ENCODE results near the gene RBM15.

Gene RBM15

DNA sequence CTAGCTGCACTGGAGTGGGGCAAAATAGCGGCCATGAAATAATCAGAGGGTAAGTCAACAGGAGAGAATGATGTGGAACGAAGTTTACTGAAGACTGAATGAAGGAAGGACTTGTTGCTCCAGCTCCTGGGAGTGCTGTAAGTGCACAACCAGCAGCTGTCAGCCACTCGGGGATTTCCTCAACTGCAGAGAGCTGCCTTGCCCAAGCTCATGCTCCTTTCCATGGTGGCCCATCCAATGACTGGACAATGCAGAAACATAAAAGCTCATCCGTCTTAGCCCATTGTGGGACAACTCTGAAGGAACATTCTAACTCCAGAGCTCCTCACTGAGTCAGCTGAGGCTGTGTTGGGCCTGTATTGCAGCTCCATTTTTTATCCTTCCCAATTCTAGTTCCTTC is 21.1 kb upstream of the RBM15 start:
- DNase-seq: no peak

DNA sequence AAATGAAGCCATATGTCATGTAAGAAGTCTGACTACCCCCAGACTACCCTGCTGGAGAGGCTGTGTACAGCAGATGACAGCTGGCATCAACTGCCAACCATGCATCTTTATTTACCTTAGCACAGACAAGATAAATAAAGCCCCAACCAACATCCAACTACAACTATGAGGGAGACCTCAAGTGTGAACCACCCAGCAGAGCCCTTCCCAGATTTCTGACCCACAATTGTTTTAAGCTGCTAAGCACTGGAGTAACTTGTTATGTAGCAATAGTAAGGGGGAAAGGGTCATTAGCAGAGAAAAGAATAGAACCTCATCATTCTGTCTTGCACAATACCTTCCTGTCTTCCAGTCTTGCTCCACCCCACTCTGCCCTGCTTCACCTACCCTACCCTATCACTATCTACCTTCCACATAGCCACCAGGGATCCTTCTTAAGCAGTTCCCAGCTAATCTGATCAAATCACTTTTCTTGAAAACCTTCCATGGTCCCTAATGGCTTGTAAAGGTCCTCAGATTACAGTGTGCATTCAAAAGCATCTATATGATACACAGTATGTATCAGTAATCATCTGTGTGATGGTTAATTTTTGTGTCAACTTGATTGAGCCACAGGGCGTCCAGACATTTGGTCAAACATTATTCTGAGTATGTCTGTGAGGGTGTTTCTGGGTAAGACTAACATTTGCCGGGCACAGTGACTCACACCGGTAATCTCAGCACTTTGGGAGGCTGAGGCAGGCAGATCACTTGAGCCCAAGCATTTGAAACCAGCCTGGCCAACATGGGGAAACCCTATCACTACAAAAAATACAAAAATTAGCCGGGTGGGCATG is 19.6 kb upstream of the RBM15 start:
- DNase-seq: no peak

DNA sequence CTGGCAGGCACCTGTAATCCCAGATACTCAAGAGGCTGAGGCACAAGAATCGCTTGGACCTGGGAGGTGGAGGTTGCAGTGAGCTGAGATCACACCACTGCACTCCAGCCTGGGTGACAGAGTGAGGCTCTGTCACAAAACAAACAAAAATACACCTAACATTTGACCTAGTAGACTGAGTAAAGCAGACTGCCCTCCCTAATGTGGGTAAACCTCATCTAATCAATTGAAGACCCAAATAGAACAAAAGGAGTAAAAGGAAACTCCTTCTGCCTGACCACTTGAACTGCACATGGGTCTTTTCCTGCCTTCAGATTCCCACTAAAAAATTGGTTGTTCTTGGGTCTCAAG is 19.0 kb upstream of the RBM15 start:
- DNase-seq: no peak

DNA sequence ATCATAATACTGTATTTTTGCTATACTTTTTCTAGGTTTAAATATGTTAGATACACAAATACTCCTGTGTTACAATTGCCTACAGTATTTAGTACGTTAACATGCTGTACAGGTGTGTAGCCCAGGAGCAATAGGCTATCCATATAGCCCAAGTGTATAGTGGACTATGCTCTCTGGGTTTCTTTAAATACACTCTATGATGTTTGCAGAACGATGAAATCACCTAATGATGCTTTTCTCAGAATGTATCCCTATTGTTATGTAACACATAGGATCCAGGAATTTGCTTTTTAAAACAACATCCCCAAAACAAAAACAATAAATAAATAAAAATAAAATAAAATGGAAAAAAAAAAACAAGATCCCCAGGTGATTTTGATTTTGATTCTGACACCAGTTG is 18.1 kb upstream of the RBM15 start:
- no peak for DNase-seq

DNA sequence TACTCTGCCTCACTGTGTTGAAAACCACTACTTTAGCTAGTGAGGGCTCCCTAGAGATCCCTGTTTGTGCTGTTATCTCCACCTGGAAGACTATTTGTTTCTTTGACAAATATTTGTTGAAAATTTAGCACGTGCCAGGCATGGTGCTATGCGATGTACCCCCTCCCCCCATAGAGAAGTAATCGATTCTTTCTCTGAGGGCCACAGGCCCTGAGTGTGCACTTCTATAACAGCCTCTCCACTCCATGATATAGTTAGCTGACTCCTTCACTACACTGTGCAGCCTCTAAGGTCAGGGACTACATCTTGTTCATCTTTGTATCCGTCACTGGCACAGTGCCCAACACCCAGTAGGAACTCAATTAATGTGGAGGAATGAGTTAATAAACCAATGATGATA is 17.3 kb upstream of the RBM15 start:
- DNase-seq: no peak

DNA sequence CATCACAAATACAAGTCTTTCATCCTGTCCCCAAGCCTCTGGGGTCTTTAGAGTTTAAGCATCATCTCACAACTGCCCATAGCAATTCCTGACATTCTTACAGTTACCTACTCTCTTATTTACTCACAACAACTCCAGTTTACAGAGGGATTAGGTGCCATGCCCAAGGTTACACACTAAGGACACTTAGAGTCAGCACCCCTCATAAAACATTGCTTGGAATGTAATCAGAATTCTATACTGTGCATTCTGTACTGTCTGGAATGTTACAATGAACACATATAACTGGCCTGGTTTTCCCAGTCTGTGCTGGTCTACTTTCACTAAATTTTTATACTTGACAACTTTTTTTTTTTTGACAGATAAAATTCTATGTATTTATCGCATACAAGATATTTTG is 14.5 kb upstream of the RBM15 start:
- no peak for DNase-seq

DNA sequence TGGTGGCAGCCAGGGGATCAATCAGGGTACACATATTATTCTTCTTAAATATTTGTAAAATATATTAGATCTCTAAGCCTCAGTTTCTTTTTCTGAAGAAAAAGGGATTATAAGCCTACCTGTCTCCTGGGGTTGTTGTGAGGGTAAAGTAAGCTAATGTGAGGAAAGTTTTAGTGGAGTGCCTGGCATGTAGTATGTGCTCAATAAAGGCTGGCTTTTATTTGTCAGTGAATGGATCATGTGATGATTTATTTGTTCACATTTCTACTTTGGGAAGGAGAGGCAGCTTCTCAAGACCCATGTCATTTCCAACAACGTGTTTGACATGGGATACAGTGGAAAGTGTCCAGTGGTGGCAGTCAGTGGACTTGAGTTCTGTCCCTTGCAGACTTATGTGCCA is 12.4 kb upstream of the RBM15 start:
- DNase-seq: no peak

DNA sequence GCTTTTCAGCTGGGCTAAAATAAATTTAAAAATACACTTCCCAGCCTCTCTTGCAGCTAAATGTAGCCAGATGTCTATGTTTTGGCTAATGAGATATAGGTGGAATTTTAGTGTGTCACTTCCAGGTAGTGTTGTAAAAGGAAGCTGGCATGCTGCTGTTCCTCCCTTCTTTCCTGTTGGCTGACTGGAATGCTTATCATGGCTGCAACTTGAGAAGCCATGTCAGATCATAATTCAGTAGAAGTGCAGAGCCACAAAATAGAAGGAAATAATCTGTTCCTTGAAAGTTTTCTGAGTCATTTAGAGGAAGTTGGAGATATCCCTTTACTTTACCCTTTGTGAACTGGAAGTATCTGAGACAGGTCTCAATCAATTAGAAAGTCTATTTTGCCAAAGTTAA is 10.9 kb upstream of the RBM15 start:
- DNase-seq: no peak

DNA sequence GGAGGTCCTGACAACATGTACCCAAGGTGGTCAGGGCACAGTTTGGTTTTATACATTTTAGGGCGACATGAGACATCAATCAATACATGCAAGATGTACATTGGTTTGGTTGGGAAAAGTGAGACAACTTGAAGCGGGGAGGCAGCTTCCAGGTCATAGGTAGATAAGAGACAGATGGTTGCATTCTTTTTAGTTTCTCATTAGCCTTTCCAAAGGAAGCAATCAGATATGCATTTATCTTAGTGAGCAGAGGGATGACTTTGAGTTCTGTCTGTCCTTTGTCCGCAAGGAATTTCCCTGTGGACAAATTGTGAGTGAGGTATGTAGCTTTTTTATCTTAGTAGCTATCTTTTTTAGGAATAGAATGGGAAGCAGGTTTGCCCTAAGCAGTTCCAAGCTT is 10.5 kb upstream of the RBM15 start:
- no peak for DNase-seq

DNA sequence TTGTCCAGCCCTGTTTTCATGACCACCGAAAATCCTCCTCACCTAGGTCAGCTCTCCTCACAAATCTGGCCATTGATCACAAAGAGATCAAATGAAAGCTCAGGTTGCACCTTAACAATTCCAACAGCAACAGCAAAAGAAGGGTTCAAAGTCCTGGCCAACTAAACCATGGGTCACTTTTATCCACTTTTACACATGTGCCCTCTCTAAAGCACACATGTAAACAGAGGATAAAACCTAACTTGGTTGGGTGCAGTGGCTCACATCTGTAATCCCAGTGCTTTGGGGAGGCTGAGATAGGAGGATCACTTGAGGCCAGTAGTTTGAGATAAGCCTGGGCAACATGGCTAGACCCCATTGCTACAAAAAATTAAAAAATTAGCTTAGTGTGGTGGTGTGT is 3.9 kb upstream of the RBM15 start:
- DNase-seq: no peak

DNA sequence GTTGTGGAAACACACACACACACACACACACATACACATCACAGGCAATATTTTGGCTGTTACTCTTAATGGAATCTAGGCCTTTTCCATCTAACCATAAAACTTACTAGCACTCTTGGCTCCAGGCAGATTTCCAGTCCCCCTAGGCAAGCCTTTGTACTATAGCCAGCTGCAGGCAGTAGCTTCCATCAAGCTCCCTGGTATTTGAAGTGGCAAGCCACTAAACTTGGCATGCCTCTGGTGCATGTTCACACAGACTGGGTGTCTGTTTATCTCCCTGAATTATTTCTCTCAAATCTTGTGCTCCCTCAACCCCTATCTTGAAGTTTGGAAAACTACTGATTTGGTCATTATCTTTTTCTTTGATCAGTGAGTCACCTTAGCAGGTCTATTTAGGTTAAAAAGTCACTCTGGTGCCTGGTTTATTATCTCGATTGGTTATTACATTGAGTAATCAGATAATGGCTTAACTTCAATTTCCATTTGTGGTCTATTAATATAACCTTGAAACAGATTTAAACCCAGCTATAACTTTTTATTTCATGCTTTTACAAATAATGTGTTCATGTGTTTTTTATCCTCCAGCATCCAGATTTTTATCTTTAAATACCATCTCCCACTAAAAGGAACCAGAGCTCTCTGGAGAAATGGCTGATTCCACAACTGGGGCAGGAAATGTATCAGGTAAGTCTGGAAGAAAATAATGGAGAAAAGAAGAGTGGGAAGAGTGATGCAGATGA is 2.7 kb upstream of the RBM15 start:
- no peak for DNase-seq

DNA sequence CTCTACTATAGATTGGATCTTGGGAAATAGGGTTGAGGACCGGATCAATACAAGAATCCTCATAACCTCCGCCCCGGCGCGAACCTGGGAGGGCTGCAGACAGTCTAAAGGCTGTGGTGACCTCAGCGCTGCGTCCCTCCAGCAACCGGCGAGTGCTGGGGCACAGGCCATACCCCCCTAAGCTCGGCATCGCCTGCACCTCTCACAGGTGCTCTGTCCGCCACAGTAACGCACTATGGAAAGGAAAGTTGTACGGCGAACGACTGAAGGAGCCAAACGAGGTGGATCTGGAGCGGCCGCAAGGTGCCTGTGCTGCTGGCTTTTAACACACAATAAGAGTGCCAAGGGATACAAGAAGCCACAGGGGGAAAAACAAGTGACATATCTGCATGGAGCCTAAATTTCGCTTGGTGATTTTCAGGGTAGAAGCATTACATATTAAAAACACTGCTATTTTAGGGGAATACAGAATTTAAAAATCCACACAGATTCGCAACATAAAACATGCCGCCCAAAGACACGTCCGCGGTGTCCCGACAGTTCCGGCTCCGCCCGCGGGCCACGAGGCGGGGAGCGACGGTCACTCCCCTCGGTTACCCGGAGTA is 1.4 kb upstream of the RBM15 start:
- no peak for DNase-seq

DNA sequence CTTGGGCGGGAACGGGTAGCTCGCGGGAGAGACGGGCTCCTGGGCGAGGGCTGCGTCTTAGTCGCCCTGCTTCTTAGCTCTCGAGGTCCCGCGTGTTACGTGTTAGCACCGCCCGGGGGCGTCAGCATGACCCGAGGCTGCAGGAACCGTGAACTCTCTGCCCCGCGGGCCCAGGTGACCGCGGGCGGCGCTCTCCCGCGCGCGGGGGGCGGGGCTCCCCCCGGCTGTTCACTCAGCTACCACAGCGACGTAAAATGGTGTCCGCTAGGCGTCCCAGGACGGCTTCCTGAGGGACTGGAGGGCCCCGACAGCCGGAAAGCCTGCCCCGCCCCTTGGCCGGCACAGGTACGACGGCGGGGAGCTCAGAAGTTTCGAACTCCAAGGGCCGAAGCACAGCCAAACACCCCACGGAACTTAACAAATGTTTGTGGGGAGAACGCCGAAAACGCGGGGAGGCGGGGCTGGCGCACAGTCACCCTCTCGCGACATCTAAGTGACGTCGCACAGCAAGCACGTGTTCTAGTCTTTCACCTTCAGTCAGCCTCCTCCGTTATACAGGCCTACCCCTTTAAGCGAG is 780 bp upstream of the RBM15 start:
- DNase-seq: peak; percentile 100

DNA sequence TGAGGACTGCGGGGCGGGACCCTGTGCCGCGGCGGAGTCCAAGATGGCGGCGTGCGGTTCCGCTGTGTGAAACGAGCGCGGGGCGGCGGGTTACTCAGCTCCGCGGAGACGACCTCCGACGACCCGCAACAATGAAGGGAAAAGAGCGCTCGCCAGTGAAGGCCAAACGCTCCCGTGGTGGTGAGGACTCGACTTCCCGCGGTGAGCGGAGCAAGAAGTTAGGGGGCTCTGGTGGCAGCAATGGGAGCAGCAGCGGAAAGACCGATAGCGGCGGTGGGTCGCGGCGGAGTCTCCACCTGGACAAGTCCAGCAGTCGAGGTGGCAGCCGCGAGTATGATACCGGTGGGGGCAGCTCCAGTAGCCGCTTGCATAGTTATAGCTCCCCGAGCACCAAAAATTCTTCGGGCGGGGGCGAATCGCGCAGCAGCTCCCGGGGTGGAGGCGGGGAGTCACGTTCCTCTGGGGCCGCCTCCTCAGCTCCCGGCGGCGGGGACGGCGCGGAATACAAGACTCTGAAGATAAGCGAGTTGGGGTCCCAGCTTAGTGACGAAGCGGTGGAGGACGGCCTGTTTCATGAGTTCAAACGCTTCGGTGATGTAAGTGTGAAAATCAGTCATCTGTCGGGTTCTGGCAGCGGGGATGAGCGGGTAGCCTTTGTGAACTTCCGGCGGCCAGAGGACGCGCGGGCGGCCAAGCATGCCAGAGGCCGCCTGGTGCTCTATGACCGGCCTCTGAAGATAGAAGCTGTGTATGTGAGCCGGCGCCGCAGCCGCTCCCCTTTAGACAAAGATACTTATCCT is 430 bp downstream of the RBM15 start:
- peak; percentile 96 for DNase-seq

DNA sequence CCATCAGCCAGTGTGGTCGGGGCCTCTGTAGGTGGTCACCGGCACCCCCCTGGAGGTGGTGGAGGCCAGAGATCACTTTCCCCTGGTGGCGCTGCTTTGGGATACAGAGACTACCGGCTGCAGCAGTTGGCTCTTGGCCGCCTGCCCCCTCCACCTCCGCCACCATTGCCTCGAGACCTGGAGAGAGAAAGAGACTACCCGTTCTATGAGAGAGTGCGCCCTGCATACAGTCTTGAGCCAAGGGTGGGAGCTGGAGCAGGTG is 961 bp downstream of the RBM15 start:
- DNase-seq: no peak

DNA sequence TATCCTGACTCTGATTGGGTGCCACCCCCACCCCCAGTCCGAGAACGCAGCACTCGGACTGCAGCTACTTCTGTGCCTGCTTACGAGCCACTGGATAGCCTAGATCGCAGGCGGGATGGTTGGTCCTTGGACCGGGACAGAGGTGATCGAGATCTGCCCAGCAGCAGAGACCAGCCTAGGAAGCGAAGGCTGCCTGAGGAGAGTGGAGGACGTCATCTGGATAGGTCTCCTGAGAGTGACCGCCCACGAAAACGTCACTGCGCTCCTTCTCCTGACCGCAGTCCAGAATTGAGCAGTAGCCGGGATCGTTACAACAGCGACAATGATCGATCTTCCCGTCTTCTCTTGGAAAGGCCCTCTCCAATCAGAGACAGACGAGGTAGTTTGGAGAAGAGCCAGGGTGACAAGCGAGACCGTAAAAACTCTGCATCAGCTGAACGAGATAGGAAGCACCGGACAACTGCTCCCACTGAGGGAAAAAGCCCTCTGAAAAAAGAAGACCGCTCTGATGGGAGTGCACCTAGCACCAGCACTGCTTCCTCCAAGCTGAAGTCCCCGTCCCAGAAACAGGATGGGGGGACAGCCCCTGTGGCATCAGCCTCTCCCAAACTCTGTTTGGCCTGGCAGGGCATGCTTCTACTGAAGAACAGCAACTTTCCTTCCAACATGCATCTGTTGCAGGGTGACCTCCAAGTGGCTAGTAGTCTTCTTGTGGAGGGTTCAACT is 2.1 kb downstream of the RBM15 start:
- no peak for DNase-seq

DNA sequence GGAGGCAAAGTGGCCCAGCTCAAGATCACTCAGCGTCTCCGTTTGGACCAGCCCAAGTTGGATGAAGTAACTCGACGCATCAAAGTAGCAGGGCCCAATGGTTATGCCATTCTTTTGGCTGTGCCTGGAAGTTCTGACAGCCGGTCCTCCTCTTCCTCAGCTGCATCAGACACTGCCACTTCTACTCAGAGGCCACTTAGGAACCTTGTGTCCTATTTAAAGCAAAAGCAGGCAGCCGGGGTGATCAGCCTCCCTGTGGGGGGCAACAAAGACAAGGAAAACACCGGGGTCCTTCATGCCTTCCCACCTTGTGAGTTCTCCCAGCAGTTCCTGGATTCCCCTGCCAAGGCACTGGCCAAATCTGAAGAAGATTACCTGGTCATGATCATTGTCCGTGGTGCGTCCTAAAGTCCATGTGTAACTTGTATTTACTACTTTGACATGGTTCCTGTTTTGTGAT is 2.7 kb downstream of the RBM15 start:
- no peak for DNase-seq

DNA sequence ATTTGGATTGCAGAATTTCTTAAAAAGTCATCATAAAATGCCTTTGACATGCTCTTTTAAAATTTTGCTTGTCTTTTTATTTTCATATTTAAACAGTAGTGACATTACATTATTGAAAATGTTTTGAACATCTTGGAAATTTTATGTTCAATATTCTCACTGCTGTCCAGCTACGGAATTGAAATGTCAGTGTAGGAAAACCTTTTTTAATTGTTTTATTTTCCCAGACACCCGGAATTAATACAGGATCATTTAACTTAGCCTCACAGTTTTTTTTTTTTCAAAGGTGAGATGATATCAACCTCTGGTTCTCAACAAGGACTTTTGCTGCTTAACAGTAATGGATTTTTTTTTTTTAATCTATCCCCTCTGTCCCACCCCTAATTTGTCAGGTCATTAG is 4.1 kb downstream of the RBM15 start:
- DNase-seq: no peak

DNA sequence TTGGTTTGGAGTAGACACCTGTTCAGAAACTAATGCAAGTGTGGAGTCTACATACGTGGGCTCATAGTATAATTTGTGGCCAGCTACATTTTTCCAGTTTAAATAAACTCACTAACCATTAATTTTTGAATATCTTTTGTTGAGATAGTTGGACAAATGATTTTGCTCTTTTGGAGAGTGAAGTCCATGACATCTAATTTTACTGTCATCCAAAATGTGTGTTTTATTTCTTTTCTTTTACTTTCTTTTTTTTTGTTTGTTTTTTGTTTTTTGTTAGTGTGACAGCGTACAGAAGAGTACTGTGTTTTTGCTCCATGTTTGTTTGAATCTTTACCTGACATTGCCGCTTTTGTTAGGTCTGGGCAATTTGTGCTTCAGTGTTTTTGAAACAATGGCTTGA is 5.0 kb downstream of the RBM15 start:
- DNase-seq: no peak

DNA sequence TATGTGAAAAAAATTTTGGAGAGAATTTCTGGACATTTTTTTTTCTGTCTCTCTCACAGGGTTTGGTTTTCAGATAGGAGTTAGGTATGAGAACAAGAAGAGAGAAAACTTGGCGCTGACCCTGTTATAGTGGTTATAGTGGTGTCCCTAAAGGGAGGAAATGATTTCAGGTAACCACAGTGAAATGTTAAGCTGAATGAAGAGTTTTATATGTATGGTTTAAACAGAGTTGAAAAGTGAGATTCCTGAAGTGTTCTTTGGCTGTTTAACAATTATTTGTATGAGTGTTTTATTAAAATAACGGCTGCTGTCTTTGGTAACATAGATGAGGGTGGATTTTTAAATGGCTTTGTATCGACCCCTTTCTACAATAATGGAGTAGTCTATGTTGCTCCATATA is 6.3 kb downstream of the RBM15 start:
- no peak for DNase-seq

DNA sequence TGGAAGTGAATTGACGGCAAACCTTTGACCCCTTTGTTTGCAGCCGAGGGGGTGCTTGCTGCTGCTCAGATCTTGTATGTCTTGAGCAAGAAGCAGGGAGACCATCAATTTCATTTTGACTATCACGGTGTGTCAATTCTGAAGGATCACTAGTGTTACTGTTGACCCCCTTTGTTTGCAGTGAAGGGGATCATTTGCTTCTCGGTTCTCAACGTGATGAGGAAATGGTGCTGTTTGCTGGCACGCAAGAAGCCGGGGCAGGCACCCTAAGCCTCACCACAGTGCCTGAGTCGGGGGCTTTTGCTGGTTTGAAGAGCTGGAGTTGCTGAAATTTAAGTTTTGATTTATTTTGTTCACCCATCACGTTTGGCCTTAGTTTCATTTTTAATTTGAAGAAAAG is 7.5 kb downstream of the RBM15 start:
- DNase-seq: no peak
